ENCODE results near the gene GYG2.
"Not testable (repeated sequence)": the region's sequence is repeated elsewhere in the genome, so short reads cannot be mapped to it uniquely, and the experiment has no call there.

GYG2 gene

DNA sequence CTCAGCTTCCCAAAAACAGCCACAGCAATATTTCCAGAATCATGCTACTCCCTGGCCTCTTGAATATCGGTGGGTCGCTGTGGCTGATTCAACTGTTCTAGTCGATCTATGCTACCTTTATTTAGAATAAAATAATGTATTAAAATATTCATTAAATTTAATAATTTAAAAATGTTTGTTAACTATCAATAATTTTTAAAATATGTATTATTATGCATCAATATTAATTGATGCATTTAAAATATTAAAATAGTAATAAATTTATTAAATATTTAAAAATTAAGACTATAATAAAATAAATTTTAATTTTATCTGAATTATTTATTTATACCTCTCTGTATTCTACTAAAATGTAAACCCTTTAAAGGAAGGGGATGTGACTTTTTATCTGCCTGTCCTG, 81.4 kb downstream of the GYG2 start:
- no peak for DNase-seq

DNA sequence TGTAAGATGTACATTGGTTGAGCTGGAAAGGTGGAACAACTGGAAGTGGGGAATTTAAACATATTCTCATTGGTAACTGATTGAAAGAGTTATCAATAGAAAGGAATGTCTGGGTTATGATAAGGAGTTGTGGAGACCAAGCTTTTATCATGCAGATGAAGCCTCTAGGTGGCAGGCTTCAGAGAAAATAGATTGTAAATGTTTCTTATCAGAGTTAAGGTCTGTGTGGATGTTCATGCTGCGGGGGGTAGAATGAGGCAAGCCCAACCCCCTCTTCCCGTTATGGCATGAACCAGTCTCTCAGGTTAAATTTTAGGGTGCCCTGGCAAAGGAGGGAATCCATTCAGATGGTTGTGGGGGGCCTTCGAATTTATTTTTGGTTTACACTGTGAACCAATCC, 84.4 kb downstream of the GYG2 start:
- no peak for DNase-seq

DNA sequence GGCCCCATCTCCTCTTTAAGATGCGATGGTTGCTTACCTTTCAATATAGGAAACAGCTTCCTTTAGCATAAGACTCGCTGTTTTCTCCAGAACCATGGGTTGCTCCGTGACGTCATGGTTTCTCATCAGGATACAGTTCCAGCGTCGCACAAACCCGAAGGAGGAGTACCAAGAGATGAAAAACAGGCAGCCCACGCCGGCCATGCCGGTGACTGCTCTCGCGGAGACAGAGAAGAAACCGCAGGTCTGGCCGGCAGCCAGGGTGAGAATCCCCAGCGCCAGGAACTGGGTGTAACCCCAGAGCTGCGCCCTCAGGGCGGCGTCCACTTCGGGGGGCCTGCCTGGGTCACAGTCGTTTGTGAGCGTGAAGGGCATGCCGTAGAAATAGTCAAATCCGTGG, 89.0 kb downstream of the GYG2 start:
- no peak for DNase-seq

DNA sequence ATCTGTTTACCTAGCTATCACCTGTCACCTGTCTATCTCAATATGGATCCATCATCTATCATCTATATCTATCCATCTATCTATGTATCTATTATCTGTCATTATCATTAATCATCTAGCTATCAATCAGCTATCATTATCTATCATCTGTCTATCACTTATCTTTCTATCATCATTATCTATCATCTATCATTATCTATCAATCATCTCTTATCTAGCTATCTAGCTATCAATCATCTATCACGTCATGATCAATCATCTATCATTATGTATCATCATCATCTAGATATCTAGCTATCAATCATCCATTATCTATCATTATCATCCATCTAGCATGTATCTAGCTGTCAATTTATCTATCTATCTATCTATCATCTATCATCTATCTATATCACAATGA, 92.5 kb downstream of the GYG2 start:
- no peak for DNase-seq

DNA sequence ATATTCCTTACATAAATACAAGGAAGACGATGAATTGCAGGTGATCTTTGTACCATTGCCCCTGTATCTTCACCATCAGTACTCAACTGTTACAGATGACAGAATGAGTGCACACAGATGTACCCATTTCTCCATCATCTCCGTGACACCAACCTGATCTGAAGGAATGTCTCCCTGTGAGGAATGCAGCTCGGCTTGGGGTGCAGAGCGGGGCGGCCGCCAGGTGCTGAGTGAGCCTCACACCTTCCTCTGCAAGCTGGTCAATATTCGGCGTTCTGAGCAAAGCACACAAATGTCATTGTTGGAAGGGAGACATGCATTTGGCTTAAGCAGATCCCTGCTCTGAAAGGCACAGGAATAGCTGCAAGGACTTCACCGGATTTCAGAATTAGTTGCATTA, 93.0 kb downstream of the GYG2 start:
- DNase-seq = no peak

DNA sequence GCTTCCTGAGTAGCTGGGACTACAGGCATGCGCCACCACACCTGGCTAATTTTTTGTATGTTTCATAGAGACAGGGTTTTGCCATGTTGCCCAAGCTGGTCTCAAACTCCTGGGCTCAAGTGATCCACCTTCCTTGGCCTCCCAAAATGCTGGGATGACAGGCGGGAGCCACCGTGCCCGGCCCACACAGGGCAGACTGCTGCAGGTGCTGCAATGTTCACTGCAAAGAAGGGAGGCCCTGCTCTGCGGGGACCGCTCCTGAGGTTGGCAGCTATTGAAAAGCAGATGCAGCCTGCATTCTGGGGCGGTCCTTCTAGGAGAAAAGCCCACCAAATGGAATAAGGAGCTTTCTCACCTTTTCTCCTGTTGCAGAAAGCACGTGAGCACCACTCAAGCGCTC, 95.4 kb downstream of the GYG2 start:
- no peak for DNase-seq

DNA sequence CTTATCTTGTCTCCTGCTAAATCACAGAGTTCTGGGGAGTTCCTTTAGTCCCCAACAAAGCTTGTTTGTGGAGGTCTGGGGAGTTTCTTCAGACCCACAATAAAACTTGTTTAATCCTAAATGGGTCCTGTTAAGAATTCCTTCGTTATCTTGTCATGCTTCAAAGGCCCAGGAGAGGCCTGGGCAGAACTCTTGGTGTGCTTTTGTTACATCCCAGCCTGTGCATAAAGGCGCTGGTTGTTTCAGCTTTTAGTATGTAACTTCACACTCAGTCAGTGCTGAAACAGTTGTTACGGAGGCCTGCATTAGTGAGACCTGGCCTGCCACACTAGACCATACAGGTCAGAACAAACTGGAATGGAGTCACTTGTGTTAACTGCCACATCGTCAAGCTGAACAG, 97.5 kb downstream of the GYG2 start:
- DNase-seq = not testable (repeated sequence)

DNA sequence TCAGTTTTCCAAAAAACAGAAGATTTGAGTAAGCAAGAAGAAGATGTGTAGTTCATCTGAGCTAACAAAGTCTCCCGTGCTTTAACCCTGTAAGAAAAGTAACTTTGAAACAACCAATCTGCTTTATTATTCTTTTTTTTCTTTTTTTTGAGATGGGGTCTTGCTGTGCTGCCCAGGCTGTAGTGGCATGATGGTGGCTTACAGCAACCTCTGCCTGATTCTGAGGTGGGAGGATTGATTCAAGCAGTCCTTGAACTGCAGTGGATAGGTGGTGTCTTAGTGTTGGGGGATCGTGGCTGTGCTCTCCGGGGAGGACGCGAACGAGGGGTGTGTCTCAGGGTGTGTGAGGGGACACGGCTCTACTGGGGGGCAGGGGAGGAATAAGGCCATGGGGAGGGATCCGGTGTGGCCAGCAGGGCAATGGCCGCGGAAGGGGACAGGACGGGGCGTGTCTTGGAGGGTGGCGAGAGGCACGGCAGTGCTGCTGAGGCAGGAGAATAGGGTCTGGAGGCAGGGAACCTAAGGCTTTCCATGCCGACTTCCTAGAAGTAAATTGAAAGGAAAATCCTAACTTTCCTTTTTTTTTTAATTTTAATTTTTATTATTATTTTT, 98.0 kb downstream of the GYG2 start:
- no peak for DNase-seq

DNA sequence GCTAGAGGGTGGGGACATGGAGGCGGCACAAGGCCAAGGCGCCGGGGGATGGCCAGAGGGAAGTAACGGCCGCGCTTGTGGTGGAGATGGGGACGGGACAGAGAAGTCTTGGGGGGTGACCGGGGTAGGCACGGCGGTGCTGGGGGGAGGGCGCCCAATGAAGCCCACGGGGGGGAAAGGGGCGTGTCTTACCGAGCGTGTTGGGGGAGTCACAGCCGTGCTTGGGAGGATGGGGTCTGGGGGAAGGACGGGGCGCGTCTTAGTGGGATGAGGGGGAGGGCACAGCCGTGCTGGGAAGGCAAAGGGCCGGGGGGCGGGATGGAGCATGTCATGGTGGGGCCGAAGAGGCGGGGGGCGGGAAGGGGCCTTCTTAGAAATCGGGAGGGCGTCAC, 99.5 kb downstream of the GYG2 start:
- DNase-seq = peak in 1 of 2 experiments; percentile 2

DNA sequence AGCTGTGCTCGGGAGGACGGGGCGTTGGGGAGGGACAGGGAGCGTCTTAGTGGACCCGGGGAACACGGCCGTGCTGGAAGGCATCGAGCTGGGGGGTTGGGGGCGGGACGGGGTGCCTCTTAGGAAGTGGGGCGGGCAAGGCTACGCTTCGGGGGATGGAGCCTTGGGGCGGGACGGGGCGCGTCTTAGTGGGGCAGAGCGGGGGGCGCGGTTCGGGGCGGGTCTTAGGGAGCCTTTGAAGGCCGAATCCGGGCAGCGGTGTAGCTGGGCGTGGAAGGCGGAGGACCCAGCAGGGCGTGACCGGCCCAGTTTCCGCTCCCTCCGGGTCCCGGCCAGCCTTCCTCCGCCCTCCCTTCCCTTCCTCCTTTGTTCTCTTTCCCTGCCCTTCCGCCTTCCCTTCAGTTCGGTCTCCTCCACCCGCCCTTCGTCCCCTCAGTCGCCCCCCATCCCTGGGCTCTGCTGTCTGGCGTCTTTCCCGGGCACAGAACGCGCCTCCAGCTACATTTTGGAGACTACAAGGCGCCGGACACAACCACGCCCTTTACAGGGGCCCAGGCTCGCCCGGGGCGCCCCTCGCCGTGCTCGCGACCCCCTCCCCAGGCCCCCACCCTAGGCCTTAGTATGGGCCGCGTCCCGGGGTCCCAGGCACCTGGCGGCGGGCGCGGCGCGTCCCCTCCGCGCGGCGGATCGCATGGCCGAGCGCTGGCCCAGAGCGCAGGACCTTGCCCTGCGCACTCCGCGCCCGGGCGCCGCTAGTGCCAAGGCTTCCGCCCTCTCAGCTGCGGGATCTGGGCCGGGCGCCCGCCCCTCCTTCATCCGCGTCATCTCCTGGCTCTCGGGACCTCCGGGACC, 100.1 kb downstream of the GYG2 start, which contains the start of gene ARSD:
TSS of gene ARSD (minus strand) at position 757 of the 852 bp plus-strand sequence. CDS start at position 693, 64 bp downstream.
- DNase-seq = peak; percentile 43 to 59

DNA sequence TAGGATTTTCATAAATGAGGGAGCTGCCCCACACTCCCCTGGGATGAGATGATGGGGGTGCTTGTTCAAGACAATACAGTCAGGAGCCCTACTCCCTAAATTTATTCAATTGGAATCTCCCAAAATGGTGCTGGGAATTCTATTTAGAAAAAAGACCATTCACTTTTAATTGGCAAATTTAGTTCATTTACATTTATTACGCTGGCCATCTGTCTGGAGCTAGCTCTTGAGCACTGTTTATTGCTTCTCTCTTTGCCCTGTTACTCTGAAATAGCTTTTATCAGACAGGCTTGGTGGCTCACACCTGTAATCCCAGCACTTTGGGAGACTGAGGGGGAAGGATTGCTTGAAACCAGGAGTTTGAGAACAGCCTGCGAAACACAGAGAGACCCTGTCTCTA, 102.4 kb downstream of the GYG2 start:
- DNase-seq = no peak

DNA sequence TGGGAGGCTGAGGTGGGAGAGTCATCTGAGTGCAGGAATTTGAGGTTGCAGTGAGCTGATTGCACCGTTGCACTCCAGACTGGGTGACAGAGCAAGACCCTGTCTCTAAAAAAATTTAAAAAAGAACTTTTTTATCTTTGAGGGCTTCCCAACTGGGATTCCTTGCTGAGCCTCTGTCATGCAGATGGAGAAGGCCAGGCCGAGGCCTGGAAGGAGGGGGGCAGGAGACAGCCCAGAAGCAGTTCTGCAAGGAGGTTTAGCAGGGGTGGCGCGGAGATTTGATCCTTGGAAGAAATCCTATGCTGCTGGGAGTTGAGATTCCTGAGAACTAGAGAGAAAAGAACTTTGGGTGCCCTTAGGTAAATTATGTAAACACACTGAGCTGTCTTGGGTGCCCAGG, 102.9 kb downstream of the GYG2 start:
- DNase-seq = no peak
